Pulmonary artery endothelial cell (primary cell): ENCODE results near the gene PCBP4. TPM values are rescaled to one million over a fixed set of nuclear protein-coding genes. Genes with fewer than 3 reads are reported as not detected.
A peak's percentile ranks its signal among the peaks of the same experiment; 100 is the strongest.

Experiments
- DNase-seq: peaks from one replicate; pipeline ENCODE4 v3.0.0-alpha.2; 2011; ENCODE audit warnings: low read depth, low spot score
- total RNA-seq: library from RNA; depleted of rRNA; stranded (reverse); fragments of >200 nt; gene quantifications from 2 replicates; pipeline ENCODE4 v1.2.3, GENCODE V29; 2014

PCBP4 gene
- total RNA-seq, 1 donor from 2014 or later, result 32.2 TPM

DNA sequence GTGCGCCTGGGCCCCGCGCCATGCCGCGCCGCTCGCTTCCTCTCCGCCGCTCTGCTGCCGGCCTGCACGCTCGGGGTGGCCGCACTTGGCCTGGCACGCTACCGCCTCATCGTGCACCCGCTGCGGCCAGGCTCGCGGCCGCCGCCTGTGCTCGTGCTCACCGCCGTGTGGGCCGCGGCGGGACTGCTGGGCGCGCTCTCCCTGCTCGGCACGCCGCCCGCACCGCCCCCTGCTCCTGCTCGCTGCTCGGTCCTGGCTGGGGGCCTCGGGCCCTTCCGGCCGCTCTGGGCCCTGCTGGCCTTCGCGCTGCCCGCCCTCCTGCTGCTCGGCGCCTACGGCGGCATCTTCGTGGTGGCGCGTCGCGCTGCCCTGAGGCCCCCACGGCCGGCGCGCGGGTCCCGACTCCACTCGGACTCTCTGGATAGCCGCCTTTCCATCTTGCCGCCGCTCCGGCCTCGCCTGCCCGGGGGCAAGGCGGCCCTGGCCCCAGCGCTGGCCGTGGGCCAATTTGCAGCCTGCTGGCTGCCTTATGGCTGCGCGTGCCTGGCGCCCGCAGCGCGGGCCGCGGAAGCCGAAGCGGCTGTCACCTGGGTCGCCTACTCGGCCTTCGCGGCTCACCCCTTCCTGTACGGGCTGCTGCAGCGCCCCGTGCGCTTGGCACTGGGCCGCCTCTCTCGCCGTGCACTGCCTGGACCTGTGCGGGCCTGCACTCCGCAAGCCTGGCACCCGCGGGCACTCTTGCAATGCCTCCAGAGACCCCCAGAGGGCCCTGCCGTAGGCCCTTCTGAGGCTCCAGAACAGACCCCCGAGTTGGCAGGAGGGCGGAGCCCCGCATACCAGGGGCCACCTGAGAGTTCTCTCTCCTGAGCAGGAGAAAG, 11.1 kb downstream of the PCBP4 start:
- DNase-seq, result no peak

DNA sequence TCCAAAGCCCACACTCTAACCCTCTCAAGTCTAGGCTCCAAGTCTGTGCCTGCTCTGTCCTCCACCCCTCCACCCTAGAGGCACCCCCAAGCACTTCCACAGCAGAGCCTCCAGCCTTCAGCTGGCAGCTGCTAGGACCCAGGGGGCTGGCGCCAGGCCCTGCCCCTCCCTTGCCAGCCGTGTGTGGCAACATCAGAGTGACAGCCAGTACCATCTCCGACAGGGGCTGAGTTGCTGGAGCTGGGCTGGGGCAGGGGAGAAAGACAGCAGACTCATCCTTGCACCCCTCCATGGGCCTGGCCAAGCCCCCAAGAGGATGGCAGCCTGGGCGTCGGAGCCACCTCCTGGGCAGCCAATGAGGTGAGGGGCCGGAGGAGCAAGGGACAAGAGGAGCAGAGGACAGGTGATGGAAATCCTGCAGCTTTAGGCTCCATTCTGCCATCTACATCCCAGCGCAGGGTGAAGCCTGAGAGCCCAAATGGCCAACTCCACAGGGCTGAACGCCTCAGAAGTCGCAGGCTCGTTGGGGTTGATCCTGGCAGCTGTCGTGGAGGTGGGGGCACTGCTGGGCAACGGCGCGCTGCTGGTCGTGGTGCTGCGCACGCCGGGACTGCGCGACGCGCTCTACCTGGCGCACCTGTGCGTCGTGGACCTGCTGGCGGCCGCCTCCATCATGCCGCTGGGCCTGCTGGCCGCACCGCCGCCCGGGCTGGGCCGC, 11.9 kb downstream of the PCBP4 start, which contains the start of gene GPR62:
GPR62 (plus strand) TSS at position 207 of the 718 bp plus-strand sequence; CDS start at position 479, 272 bp downstream.
- DNase-seq, result no peak

DNA sequence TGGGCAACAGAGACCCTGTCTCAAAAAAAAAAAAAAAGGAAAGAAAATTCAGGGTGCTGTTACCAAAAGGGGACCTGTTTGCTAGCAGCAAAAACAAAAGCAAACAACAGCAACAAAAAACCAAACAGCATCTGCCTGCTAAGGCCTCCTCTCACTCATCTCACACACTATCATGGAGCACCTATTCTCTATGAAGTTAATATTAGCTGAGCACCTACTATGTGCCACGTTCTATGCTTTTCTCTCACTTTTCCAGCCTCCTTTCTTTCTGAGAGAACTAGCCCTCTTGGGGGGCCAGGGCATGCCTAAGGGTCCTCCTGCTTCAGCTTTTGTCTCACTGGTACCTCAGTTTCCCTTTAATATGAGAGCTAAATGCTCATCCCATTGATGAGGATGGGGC, 12.5 kb downstream of the PCBP4 start:
- no peak for DNase-seq

DNA sequence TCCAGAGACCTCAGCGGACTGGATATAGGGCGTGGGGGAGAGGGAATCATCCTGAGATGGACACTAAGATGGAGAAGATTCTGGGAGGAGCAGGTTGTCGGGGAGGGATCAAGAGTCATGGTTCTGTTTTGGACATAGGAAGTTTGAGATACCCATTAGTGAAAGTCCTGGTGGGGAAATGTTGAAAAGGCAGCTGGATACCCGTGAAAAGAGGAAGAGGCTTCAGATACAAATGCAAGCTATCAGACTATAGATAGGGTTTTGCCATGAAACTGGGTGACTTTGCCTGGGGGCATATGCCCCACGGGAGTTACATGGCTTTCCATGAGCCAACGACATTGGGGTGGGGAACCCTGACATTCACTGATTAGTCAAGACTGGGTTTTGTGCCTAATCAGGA, 13.1 kb downstream of the PCBP4 start:
- DNase-seq, result no peak

DNA sequence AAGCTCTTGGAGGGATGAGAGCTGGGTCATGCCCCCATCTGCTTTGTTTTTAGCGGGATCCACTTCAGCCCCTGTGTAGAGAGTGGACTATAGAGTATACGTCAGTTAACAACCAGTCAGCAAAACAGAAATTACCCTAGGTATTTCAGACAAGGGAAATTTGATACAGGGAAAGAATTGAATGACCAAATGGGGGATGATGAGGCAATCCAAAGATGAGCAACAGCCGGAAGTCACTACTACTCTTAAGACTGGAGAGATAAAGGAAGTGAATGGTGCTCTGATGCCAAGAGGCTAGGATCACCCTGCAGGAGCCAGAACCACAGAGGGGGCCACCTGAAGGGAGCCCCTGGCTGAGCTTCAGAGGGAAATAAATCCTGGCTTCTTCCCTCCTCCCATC, 13.8 kb downstream of the PCBP4 start:
- no peak for DNase-seq

DNA sequence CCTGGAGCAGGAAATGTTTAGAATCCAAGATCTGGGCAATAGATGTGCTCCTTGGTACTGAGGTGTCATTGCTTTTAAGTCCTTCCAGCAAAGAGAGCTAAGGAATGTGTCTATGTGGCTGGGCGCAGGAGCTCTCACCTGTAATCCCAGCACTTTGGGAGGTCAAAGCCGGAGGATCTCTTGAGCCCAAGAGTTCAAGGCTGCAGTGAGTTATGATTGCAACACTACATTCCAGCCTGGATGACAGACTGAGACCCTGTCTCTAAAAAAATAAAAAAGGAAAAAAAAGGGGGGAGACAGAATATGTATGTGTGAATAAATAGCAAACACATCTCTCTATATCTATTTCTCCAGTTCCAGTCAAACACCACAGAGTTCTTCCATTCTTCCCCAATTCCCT, 16.4 kb downstream of the PCBP4 start:
- DNase-seq, result no peak

DNA sequence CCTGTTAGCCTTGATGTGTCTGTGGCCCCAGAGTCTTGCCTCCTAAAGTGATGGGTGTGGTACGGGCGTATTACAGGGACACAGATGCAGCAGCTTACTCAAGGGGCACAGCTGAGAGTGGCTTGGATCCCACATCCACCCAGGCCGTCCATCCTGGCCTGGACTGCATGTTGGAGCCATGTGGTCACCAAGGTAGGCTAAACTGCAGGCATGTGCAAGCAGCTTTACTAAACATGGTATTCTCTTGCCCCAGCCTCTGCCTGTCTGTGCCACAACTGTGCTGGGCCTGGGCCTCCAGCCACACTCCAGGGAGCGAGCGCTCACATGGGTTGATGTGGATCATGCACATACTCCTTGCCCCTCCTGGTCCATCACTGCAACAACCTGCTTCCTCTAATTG, 18.1 kb downstream of the PCBP4 start:
- no peak for DNase-seq

DNA sequence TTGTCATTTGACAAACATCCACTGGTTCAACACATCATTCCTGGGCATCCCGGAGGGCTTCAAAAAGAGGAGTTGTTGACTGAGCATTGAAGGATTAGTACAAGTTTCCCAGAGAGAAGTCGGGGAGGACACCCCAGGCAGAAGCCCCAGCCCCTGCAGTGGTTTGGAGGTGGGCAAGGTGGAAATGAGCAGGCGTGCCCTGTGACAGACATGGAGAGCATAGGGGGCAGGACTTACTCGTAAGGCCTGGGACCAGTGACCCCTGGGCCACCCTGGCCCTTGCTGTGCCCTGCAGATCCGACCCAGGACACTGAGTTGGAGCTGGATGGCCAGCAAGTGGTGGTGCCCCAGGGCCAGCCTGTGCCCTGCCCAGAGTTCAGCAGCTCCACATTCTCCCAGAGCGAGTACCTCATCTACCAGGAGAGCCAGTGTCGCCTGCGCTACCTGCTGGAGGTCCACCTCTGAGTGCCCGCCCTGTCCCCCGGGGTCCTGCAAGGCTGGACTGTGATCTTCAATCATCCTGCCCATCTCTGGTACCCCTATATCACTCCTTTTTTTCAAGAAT, 19.2 kb downstream of the PCBP4 start:
- DNase-seq, result no peak

DNA sequence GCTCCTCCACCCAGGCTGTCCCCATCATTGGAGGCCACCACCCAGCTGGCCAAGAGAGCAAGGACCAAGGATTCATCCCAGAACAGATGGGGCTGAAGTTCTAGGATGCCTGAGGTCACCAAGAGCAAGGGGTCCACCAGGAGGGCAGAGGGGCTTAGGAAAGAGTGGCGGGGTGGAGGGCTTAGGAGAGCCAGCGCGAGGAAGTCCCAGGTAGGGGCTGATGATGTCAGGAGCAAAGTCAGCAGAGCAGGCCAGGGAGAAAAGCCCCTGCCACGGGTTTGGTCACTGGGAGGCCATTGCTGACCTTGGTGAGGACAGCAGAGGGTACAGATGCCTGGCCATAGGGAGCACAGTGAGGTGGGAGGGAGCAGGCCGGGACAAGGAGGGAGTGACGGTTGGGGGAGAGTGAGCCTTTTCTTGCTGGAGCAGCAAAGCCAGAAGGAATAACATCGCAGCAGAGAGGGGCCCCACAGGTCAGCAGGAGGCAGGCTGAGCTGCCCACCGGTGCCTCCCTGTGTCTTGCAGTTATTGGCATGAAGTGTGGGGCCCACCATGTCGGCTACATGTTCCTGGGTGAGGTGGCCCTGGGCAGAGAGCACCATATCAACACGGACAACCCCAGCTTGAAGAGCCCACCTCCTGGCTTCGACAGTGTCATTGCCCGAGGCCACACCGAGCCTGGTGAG, 19.9 kb downstream of the PCBP4 start:
- DNase-seq, result no peak

DNA sequence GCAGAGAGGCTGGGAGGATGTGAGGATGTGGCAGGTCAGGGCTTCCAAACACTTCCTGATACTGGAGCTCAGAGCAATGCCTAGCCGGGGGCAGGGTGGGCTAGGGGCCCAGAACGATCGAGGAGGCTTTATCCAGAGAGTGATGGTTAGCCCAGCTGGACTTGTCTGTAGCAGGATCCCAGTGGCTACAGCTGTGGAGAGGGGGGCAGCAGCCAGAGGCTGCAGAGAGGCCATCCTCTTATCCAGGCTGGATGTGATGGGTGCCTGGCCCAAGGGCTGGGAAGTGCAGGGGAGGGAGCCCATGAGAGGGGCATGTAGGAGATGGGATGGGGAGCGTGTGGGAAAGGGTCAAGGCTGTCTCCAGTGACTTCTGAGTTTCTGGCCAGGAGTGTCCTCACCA, 20.5 kb downstream of the PCBP4 start:
- DNase-seq, result no peak

DNA sequence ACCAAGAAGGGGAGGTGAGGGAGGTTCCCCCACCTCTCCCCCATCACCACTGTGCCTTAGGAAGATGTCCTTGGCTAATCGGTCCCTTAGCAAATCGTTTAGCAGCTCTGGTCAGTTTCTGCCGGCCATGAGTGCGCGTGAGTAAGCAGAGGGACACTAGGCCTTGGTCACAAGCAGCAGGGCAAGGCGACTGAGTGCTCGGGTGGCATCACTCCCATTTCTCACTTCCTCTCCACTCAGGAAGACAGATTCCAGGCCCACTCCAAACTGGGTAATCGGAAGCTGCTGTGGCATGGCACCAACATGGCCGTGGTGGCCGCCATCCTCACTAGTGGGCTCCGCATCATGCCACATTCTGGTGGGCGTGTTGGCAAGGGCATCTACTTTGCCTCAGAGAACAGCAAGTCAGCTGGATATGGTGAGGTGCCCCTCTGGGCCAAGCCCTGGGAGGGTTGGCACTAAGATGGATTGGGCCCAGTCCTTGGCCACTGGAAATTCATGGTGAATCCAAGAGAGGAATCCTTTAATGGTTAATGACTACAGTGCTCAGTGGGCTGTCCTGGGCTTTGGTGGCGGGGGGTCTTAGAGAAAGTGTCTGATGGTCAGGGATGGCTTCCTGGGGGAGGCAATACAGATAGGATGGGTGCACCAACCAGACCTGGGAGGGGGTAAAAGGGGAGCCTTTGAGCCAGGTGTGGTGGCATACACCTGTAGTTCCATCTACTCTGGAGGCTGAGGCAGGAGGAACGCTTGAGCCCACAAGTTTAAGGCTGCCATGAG, 21.1 kb downstream of the PCBP4 start:
- no peak for DNase-seq

DNA sequence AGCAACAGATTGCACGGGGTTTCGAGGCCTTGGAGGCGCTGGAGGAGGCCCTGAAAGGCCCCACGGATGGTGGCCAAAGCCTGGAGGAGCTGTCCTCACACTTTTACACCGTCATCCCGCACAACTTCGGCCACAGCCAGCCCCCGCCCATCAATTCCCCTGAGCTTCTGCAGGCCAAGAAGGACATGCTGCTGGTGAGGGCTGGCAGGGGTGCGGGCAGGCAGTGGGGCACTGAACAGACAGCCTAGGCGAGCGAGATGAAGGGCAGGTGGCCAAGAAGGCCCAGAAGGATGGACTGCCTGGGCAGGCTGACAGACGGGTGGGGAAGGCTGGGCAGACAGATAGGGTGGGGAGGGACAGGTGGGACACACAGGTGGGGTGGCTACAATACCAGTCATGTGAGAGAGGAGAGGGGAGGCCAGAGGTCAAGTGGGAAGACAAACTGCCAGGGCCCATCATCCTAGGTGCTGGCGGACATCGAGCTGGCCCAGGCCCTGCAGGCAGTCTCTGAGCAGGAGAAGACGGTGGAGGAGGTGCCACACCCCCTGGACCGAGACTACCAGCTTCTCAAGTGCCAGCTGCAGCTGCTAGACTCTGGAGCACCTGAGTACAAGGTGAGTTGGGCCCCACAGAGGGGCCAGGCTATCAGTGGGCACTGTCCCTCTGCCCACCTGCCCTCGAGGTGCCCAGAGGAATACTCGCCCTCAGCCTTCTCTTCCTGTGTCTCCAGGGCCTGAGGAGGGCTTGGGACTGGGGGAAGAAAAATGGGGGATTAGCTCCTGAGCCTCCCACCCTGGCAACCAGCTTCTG, 22.0 kb downstream of the PCBP4 start:
- DNase-seq, result no peak

DNA sequence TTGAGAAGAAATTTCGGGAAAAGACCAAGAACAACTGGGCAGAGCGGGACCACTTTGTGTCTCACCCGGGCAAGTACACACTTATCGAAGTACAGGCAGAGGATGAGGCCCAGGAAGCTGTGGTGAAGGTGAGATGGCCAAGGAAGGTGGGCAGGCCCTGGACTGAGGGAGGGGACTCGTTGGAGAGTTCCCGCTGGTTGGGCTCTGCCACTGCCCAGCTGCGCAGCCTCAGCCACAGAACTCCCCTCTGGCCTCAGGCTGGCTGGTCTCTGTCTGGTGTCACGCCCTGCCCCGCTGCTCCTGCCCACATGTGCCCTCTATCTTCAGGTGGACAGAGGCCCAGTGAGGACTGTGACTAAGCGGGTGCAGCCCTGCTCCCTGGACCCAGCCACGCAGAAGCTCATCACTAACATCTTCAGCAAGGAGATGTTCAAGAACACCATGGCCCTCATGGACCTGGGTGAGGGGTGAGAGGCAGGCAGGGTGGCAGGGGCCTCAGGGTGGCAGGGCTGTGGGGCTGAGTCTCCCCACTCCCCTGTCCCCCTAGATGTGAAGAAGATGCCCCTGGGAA, 22.7 kb downstream of the PCBP4 start:
- DNase-seq, result no peak

DNA sequence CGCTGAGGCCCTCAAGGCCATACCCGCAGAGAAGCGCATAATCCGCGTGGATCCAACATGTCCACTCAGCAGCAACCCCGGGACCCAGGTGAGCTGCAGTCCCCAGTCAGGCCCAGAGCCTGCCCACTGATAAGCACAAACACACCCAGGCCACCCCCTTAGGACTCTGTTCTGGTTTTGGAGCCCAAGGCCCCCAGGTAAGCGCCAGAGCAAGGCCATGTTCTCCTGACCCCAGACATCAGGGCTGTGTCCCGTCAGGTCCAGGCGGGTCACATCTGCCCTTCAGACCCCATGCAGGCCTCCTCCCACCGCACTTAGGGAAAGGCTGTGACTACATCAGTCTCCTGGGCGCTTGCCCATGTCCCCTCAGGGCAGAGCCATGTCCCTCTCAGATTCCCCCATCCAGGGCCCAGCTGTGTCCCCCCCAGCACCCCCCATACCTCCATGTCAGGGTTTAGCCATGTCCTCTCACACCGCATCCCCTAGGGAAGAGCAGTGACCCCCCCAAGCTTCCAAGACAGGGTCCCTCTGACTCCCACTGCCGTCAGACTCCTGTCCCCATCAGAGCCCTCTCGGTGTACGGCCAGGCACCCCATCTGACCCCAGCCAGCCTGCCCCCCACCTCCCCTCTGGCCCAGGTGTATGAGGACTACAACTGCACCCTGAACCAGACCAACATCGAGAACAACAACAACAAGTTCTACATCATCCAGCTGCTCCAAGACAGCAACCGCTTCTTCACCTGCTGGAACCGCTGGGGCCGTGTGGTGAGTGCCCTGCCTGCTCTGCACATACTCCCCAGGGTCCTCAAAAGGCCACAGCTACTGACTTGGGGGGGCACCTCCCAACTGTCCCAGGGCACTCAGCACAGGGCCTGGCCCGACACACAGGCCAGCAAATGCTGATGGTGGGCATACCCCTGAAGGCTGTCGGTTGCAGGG, 23.5 kb downstream of the PCBP4 start:
- no peak for DNase-seq

DNA sequence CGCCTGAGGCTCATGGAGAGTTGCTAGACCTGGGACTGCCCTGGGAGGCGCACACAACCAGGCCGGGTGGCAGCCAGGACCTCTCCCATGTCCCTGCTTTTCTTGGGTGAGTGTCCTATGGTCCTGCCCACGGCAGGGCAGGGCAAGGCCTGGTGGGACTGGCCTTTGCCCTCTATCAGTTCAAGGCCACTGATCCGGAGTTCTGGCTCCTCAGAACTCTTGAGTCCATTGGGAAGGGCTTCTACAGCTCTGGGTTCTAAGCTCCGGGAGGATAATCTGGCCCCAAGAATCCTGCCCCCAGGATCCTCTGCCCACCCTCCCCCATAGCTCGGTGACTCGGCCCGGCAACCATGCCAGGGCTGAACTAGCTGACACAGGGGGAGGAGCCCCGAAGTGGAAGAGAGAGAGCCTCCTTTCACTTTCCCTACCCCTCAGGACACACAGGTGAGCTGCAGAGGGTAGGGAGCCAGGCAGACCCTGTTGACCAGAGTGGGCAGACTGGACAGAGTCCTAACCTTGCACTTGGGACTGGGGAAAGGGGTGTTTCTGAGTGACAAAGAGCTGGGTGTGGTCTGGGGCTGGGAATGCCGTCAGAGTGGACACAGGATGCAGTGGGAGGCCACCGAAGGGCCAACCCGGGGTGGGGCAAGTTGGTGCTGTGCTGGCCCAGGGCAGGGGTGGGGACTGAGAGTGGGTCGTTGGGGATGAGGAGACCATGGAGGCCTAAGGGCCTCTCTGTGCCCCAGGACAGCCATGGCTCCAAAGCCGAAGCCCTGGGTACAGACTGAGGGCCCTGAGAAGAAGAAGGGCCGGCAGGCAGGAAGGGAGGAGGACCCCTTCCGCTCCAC, 24.4 kb downstream of the PCBP4 start:
- DNase-seq, result no peak

DNA sequence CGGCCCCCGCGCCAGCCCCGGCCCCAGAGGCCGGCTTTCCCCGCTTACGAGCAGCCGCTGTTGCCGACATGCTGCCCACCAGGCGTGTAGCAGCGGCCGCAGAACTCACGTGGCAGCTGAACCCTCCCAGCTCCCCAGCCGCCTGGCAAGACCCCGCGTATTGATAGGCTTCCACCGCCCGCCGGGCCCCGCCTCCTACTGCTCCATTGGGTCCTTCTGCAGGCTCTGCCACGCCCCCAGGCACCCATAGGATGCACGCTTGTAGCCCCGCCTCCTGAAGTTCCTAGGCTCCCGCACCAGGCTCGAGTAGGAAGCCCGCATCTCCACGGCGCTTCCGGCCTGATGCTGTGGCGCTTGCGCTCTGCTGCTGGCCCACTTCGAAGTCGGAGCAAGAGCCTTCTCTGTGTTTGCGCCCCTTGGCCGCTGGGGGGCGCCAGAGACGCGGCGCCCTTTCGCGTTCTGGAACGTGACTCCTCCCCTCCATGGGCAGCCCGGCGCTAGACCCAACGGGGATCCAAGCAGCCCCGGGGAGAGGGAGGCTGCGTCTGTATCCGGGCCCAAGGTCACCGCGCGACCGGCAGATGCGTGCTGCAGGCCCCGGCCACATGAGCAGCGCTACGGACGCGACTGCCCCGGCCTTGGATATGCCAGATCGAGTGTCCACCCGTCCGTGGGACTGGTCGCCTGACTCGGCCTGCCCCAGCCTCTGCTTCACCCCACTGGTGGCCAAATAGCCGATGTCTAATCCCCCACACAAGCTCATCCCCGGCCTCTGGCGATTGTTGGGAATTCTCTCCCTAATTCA, 25.3 kb downstream of the PCBP4 start, which contains the start of the genes PARP3 and RRP9:
PARP3 (plus strand) TSS at position 566 of the 805 bp plus-strand sequence. CDS start 993 bp downstream, outside the sequence.
RRP9 (minus strand) TSS at position 107 of the 805 bp plus-strand sequence; CDS start at position 70, 37 bp downstream.
- peak; percentile 100 for DNase-seq

DNA sequence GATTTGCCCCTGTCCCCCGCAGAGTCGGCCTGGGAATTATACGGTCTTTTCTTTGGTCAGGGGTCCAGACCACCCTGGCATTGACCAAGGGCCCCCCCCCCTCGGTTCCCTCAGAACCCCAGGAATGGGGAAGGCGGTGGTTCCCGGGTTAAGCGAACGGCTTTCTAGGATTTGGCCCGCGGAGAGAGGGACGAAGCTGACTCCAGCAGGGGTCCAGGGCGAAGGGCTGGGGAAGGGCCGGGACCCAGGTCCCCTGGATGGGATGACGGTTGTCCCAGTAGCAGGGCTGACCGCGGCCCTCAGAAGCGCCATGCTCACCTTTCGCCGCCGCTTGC, 25.8 kb downstream of the PCBP4 start:
- DNase-seq, result no peak
